IMR-90 (cell line): Measurements from ENCODE around the gene TMEM163. TPM values are rescaled to one million over a fixed set of nuclear protein-coding genes. Genes with fewer than 3 reads are reported as not detected.

ENCODE experiments used
- ATAC-seq: fragments of 200-7000 bp; cut with Tn5 transposase; 2 replicates; pipeline ENCODE4 v1.9.1; 2020; ENCODE audit warnings: low read depth, mild to moderate bottlenecking, moderate library complexity
- BruUV-seq: library from RNA; stranded (reverse); fragments of 400-500 nt; replicated peaks from 2 replicates; lab custom pipeline; 2021; lab: Mats Ljungman, UMichigan
- CTCF ChIA-PET: fragments of 300-600 bp; formaldehyde crosslinking; extraction: SDS; loops from one replicate; lab custom pipeline; 2021; ENCODE audit warnings: antibody characterized with exemption; lab: Yijun Ruan, JAX
- POLR2A ChIA-PET: fragments of 300-600 bp; sonication (Branson Sonifier 250); formaldehyde crosslinking; loops from one replicate; lab custom pipeline; 2022; ENCODE audit warnings: antibody characterized with exemption; ENCODE audit not compliant: unreplicated experiment; lab: Charles Lee
- DNase-seq: peaks from one replicate; pipeline ENCODE4 v3.0.0; 2013
- H2AFZ ChIP-seq: replicated peaks from 2 replicates; pipeline ENCODE3; 2013; ENCODE audit warnings: low read length, mild to moderate bottlenecking; ENCODE audit not compliant: poor library complexity
- H2AK5ac ChIP-seq: 2 replicates; pipeline ENCODE4 v1.6.1; 2013; ENCODE audit warnings: low read depth, low read length, inconsistent platforms
- H2AK9ac ChIP-seq: replicated peaks from 2 replicates; pipeline ENCODE3; 2013; ENCODE audit warnings: mild to moderate bottlenecking, low read depth, low read length, moderate library complexity; ENCODE audit not compliant: poor library complexity
- H2BK120ac ChIP-seq: 2 replicates; pipeline ENCODE4 v1.6.1; 2013; ENCODE audit warnings: low read depth, low read length, inconsistent platforms
- H2BK15ac ChIP-seq: 3 replicates; pipeline ENCODE4 v1.6.1; 2013; ENCODE audit warnings: low read depth, low read length, inconsistent platforms
- H2BK20ac ChIP-seq: 2 replicates; pipeline ENCODE4 v1.6.1; 2013; ENCODE audit warnings: low read depth, mild to moderate bottlenecking, inconsistent platforms, low read length, moderate library complexity
- H2BK5ac ChIP-seq: 2 replicates; pipeline ENCODE4 v1.6.1; 2013; ENCODE audit warnings: mild to moderate bottlenecking, low read depth, low read length, inconsistent platforms; ENCODE audit not compliant: poor library complexity, severe bottlenecking
- H3K14ac ChIP-seq: replicated peaks from 2 replicates; pipeline ENCODE4 v1.6.1; 2013; ENCODE audit warnings: low read depth, low read length, inconsistent platforms
- H3K18ac ChIP-seq: 2 replicates; pipeline ENCODE4 v1.6.1; 2013; ENCODE audit warnings: low read depth, low read length, control low read depth
- H3K23ac ChIP-seq: 2 replicates; pipeline ENCODE4 v1.6.1; 2013; ENCODE audit warnings: low read depth, low read length, inconsistent platforms
- H3K27ac ChIP-seq: 2 replicates; pipeline ENCODE4 v1.5.1; 2013; ENCODE audit warnings: mild to moderate bottlenecking, control low read depth, low read length; ENCODE audit not compliant: insufficient read depth
- H3K27me3 ChIP-seq: 2 replicates; pipeline ENCODE4 v1.6.1; 2013; ENCODE audit warnings: low read length; ENCODE audit not compliant: control insufficient read depth, insufficient read depth
- H3K36me3 ChIP-seq: 2 replicates; pipeline ENCODE4 v1.6.1; 2013; ENCODE audit warnings: low read length, mixed read lengths; ENCODE audit not compliant: control insufficient read depth, insufficient read depth
- H3K4ac ChIP-seq: 2 replicates; pipeline ENCODE4 v1.6.1; 2013; ENCODE audit warnings: low read depth, low read length, inconsistent platforms
- H3K4me1 ChIP-seq: 2 replicates; pipeline ENCODE4 v1.6.1; 2013; ENCODE audit warnings: low read length, mixed read lengths; ENCODE audit not compliant: control insufficient read depth, insufficient read depth
- H3K4me2 ChIP-seq: 2 replicates; pipeline ENCODE4 v1.6.1; 2013; ENCODE audit warnings: low read depth, mild to moderate bottlenecking, control low read depth, low read length, moderate library complexity
- H3K4me3 ChIP-seq: 2 replicates; pipeline ENCODE4 v1.5.1; 2013; ENCODE audit warnings: low read depth, mild to moderate bottlenecking, control low read depth, low read length, moderate library complexity; ENCODE audit not compliant: insufficient read depth
- H3K56ac ChIP-seq: 2 replicates; pipeline ENCODE4 v1.6.1; 2013; ENCODE audit warnings: low read length, inconsistent platforms; ENCODE audit not compliant: insufficient read depth; ENCODE audit errors: extremely low read depth
- H3K79me1 ChIP-seq, 2 experiments: 2 replicates each; pipeline ENCODE4 v1.6.1; 2013; ENCODE audit warnings: low read length in 2 of 2, inconsistent platforms in 1 of 2, low read depth in 1 of 2
- H3K9ac ChIP-seq: 2 replicates; pipeline ENCODE4 v1.6.1; 2013; ENCODE audit warnings: low read depth, low read length, control low read depth
- H3K9me1 ChIP-seq: 2 replicates; pipeline ENCODE4 v1.6.1; 2013; ENCODE audit warnings: low read length, inconsistent platforms; ENCODE audit not compliant: insufficient read depth
- H3K9me3 ChIP-seq: 2 replicates; pipeline ENCODE4 v1.6.1; 2013; ENCODE audit warnings: low read length; ENCODE audit not compliant: control insufficient read depth, insufficient read depth
- H4K20me1 ChIP-seq: 2 replicates; pipeline ENCODE4 v1.6.1; 2013; ENCODE audit warnings: low read length, inconsistent platforms; ENCODE audit not compliant: insufficient read depth
- H4K5ac ChIP-seq: 2 replicates; pipeline ENCODE4 v1.6.1; 2013; ENCODE audit warnings: mild to moderate bottlenecking, low read depth, low read length, control low read depth
- H4K8ac ChIP-seq, 2 experiments: 2 replicates each; pipeline ENCODE4 v1.6.1; 2013; ENCODE audit warnings: low read depth in 2 of 2, low read length in 2 of 2, control low read depth in 1 of 2, inconsistent platforms in 1 of 2
- H4K91ac ChIP-seq: 2 replicates; pipeline ENCODE4 v1.6.1; 2013; ENCODE audit warnings: low read depth, low read length, inconsistent platforms; ENCODE audit not compliant: insufficient read depth
- BHLHE40 ChIP-seq: fragments of 150-350 bp; IDR thresholded peaks from 2 replicates; pipeline ENCODE4 v1.6.1; 2016; ENCODE audit warnings: mild to moderate bottlenecking, low read depth, low read length
- CEBPB ChIP-seq: IDR thresholded peaks from 2 replicates; pipeline ENCODE4 v1.6.1; 2012; ENCODE audit warnings: low read depth, low read length, improper control_type of control experiment
- CHD1 ChIP-seq: IDR thresholded peaks from 2 replicates; pipeline ENCODE4 v1.6.1; 2012; ENCODE audit warnings: low read depth, low read length, improper control_type of control experiment
- CTCF ChIP-seq: conservative IDR thresholded peaks from 2 replicates; pipeline ENCODE4 v1.5.1; 2012; ENCODE audit warnings: mild to moderate bottlenecking, low read depth, low read length, improper control_type of control experiment
- FOS ChIP-seq: fragments of 150-350 bp; IDR thresholded peaks from 2 replicates; pipeline ENCODE4 v1.6.1; 2016; ENCODE audit warnings: low read depth, low read length
- MXI1 ChIP-seq: IDR thresholded peaks from 2 replicates; pipeline ENCODE4 v1.6.1; 2012; ENCODE audit warnings: low read depth, mild to moderate bottlenecking, low read length, moderate library complexity, borderline replicate concordance
- NFE2L2 ChIP-seq: fragments of 150-350 bp; IDR thresholded peaks from 2 replicates; pipeline ENCODE4 v1.6.1; 2016; ENCODE audit warnings: low read depth, mild to moderate bottlenecking, low read length
- POLR2A ChIP-seq: IDR thresholded peaks from 2 replicates; pipeline ENCODE4 v1.6.1; 2012; ENCODE audit warnings: mild to moderate bottlenecking, low read depth, low read length
- RCOR1 ChIP-seq: IDR thresholded peaks from 2 replicates; pipeline ENCODE4 v1.6.1; 2012; ENCODE audit warnings: mild to moderate bottlenecking, low read length, improper control_type of control experiment; ENCODE audit not compliant: insufficient replicate concordance
- RFX5 ChIP-seq: IDR thresholded peaks from 2 replicates; pipeline ENCODE4 v1.8.0; 2012; ENCODE audit warnings: low read depth, mild to moderate bottlenecking, low read length, moderate library complexity
- USF2 ChIP-seq: fragments of 150-350 bp; IDR thresholded peaks from 2 replicates; pipeline ENCODE4 v1.6.1; 2017; ENCODE audit warnings: mild to moderate bottlenecking, antibody characterized with exemption, low read length, low read depth
- WGBS, 2 experiments: methylation state at CpG; one replicate each; pipeline versions ENCODE4 v1.1.5 to v1.1.7; 2013; ENCODE audit warnings: missing lambda C conversion rate in 2 of 2; ENCODE audit not compliant: insufficient read length in 1 of 2; ENCODE audit errors: extremely low coverage in 2 of 2; 5-methylcytosine and 5-hydroxymethylcytosine counted together
- dilution Hi-C: fragments of 300-500 bp; cut with HindIII; formaldehyde crosslinking; loops from one replicate; pipeline ENCODE4 v1.14.3; 2018; ENCODE audit warnings: low sequenced_read_pairs; ENCODE audit not compliant: unreplicated experiment
- in situ Hi-C: fragments of 300-500 bp; cut with MboI; formaldehyde crosslinking; loops from 3 replicates; pipeline ENCODE4 v1.14.3; 2019; ENCODE audit warnings: low sequenced_read_pairs, inconsistent platforms, mixed read lengths
- intact Hi-C: fragments of 100-400 bp; cut with micrococcal nuclease; formaldehyde crosslinking; loops from 2 replicates; pipeline ENCODE4 v1.10.0; 2022
- polyA plus RNA-seq, 3 experiments: library from polyadenylated mRNA; depleted of rRNA; stranded (reverse); fragments of >200 nt; gene quantifications; 2 replicates each; pipeline ENCODE4 v1.2.3, GENCODE V29; 2012; ENCODE audit warnings: low replicate concordance in 1 of 3
- total RNA-seq: library from RNA; depleted of rRNA; stranded (reverse); fragments of >200 nt; gene quantifications from 2 replicates; pipeline ENCODE4 v1.2.3, GENCODE V29; 2012
- TF ChIP-seq, protein P1 (sequence below): fragments of 150-350 bp; IDR thresholded peaks from 2 replicates; pipeline ENCODE4 v1.6.1; 2016; ENCODE audit warnings: low read depth, mild to moderate bottlenecking, low read length, moderate library complexity, borderline replicate concordance

TMEM163 gene
- total and polyA plus RNA-seq, 2 of the 4 experiments (the other 2 are of a cell fraction), result not detected

- H2AK5ac ChIP-seq, result no peak overlapping the region
- H3K4me3 ChIP-seq, result no peak overlapping the region
- H4K20me1 ChIP-seq, result no peaks in the 10 kb centered on the region
- dilution Hi-C loops (no loop called here), in situ Hi-C loops (no loop called here), intact Hi-C loops (no loop called here)
- no peaks in the 10 kb centered on the region for H3K9me3 ChIP-seq
- no peak overlapping the region for H3K27ac ChIP-seq
- no CpG with 5 or more reads among the region's 7 CpGs for WGBS, 2 experiments
- no peak overlapping the region for H3K56ac ChIP-seq
- H3K14ac ChIP-seq, result no peak overlapping the region
- H3K4me1 ChIP-seq, result no peaks in the 10 kb centered on the region
- no peak overlapping the region for H4K5ac ChIP-seq
- H3K9me1 ChIP-seq, result no peaks in the 10 kb centered on the region
- H3K79me1 ChIP-seq, result no peaks in the 10 kb centered on the region
- CTCF ChIA-PET, result no interaction called here
- no peak overlapping the region for H3K18ac ChIP-seq
- no peaks in the 10 kb centered on the region for H3K36me3 ChIP-seq
- H2BK20ac ChIP-seq, result no peak overlapping the region
- no peak overlapping the region for H2AFZ ChIP-seq
- no peak overlapping the region for H4K8ac ChIP-seq
- H2BK120ac ChIP-seq, result no peak overlapping the region
- H3K4ac ChIP-seq, result no peak overlapping the region
- no peak overlapping the region for H3K4me2 ChIP-seq
- DNase-seq (no peak), ATAC-seq (no peak)
- BruUV-seq, result no TSS peak
- no peak overlapping the region for H2AK9ac ChIP-seq
- peaks cover 4% of the 10 kb centered on the region; the same call in 1 of the 2 replicates for H3K27me3 ChIP-seq
- no peak overlapping the region for H4K91ac ChIP-seq
- POLR2A ChIA-PET, result no interaction called here
- TF ChIP-seq CEBPB (no peak), BHLHE40 (no peak), FOS (no peak), MXI1 (no peak), POLR2A (no peak), USF2 (no peak), RFX5 (no peak), NFE2L2 (no peak), CHD1 (no peak), CTCF (no peak), RCOR1 (no peak)
- TF ChIP-seq, protein P1, sequence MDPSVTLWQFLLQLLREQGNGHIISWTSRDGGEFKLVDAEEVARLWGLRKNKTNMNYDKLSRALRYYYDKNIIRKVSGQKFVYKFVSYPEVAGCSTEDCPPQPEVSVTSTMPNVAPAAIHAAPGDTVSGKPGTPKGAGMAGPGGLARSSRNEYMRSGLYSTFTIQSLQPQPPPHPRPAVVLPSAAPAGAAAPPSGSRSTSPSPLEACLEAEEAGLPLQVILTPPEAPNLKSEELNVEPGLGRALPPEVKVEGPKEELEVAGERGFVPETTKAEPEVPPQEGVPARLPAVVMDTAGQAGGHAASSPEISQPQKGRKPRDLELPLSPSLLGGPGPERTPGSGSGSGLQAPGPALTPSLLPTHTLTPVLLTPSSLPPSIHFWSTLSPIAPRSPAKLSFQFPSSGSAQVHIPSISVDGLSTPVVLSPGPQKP, result no peak
- no peak overlapping the region for H2BK5ac ChIP-seq
- no peak overlapping the region for H3K9ac ChIP-seq
- no peak overlapping the region for H3K23ac ChIP-seq
- no peak overlapping the region for H2BK15ac ChIP-seq
Observed at GRCh38 chr2:134660626-134661402, 58.0 kb downstream of the TMEM163 start.
